Measurements from ENCODE around the gene GET3.
"Not testable (repeated sequence)": the region's sequence is repeated elsewhere in the genome, so short reads cannot be mapped to it uniquely, and the experiment has no call there.

The GET3 gene

DNA sequence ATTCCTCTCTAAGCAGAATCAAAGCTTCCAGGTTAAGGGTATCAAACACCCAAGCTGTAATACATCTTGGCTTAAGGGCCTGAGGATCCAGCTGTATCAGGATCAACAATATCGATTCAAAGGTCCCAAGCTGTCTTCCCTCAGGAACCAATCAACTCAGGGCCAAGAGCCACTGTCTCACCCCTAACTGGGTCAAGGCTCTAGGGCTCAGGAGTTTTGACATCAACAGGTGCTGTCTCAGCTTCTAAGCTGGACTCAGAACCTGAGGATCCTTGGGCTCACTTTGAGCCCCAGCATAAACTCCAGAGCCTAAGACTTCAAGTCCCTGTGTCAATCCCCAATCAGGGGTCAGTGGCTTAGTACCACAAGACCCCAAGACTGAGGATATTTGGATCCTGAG is 41.8 kb upstream of the GET3 start:
- POLR2A ChIA-PET = interaction anchor here (1.8 kb wide), 1 partner anchor 10 kb away, joined by 17 read pairs; no protein-coding TSS in a partner anchor
- CTCF ChIA-PET = interaction anchor here (1.0 to 2.0 kb wide), 3 partner anchors 10 to 101 kb away, joined by 3 to 6 read pairs (median 4); no protein-coding TSS in a partner anchor
- no peak for DNase-seq (ENCODE audit: extremely low spot score)
- TF ChIP-seq, protein P1, sequence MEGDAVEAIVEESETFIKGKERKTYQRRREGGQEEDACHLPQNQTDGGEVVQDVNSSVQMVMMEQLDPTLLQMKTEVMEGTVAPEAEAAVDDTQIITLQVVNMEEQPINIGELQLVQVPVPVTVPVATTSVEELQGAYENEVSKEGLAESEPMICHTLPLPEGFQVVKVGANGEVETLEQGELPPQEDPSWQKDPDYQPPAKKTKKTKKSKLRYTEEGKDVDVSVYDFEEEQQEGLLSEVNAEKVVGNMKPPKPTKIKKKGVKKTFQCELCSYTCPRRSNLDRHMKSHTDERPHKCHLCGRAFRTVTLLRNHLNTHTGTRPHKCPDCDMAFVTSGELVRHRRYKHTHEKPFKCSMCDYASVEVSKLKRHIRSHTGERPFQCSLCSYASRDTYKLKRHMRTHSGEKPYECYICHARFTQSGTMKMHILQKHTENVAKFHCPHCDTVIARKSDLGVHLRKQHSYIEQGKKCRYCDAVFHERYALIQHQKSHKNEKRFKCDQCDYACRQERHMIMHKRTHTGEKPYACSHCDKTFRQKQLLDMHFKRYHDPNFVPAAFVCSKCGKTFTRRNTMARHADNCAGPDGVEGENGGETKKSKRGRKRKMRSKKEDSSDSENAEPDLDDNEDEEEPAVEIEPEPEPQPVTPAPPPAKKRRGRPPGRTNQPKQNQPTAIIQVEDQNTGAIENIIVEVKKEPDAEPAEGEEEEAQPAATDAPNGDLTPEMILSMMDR (IDR thresholded peaks at IDR 0.05; ENCODE audit: control extremely low read depth, extremely low read depth, low read depth, missing control alignments) = no peak

DNA sequence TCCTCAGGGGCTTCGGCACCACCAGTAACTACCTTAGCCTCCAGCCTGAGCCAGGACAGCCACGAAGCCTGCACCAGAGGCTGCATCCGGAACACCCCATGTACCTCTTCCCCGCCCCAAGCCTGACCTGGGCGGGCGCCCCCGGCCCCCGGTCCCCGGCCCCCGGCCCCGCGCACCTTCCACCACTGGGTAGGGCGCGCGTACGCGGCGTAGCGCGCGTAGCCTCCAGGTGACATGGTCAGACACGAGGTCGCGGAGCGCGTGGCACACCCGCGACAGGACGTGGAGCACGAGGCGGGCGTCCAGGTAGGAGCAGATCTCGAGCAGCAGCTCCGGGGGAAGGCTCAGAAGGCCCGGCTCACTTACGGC is 41.3 kb upstream of the GET3 start:
- TF ChIP-seq, protein P1 (IDR thresholded peaks at IDR 0.05; ENCODE audit: control extremely low read depth, extremely low read depth, low read depth, missing control alignments) = no peak
- ChIA-PET CTCF (interaction anchor here (1.1 to 2.0 kb wide), 3 partner anchors 10 to 122 kb away, joined by 3 to 6 read pairs (median 3); no protein-coding TSS in a partner anchor), POLR2A (interaction anchor here (0.8 to 1.8 kb wide), 2 partner anchors 10 to 82 kb away, joined by 3 to 17 read pairs; no protein-coding TSS in a partner anchor)
- DNase-seq (ENCODE audit: extremely low spot score) = no peak

DNA sequence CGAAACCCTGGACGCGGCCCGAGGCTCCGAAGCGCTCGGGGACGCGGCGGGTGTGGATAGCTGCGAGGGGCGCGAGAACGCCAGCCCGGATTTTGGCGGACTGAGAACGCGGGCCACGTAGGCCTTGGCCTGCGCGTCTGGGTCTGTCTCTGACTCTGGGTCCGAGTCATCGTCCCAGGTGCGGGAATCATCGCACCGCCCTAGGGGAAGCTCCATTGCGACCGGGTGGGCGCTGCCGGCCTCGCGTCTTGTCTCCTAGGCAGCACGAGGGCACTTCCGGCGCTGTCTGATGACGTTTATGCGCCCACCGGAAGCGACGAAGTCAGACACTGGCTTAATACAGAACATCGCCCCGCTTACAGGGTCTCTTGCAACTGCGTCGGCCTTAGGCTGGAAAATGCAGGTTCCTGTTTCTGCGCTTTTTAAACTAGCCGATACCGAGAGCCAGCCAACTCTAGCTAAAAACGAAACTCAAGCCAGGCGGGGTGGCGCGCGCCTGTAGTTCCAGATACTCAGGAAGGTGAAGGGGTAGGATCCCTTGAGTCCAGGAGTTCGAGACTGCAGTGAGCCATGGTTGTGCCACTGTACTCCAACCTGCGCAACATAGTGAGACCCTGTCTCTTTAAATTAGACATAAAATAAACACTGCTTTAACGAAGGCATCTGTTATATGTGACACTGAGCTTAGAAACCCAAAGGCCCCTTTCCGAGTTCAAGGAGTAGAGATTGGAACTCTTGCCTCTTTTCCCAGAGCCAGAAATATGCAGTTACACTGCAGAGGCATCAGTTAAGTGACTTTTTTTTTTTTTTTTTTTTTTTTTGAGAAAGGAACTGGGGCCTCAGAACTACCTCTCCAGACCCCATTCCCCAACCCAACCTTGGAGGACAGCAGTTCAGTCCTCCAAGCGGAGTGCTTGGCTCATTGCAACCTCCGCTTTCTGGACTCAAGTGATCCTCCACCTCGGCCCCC is 40.6 kb upstream of the GET3 start, which contains the start of gene FBXW9:
Gene FBXW9, minus strand, starts transcription at position 266 of the 970 bp plus-strand sequence. Its CDS starts 50 bp downstream, at position 216.
- DNase-seq (ENCODE audit: extremely low spot score) = peak; percentile 98
- TF ChIP-seq, protein P1 (IDR thresholded peaks at IDR 0.05; ENCODE audit: control extremely low read depth, extremely low read depth, low read depth, missing control alignments) = no peak
- ChIA-PET POLR2A (interaction anchor here (0.8 to 1.8 kb wide), 2 partner anchors 11 to 83 kb away, joined by 3 to 17 read pairs; no protein-coding TSS in a partner anchor), CTCF (interaction anchor here (1.1 to 2.0 kb wide), 2 partner anchors 11 to 122 kb away, joined by 3 to 6 read pairs; no protein-coding TSS in a partner anchor)

DNA sequence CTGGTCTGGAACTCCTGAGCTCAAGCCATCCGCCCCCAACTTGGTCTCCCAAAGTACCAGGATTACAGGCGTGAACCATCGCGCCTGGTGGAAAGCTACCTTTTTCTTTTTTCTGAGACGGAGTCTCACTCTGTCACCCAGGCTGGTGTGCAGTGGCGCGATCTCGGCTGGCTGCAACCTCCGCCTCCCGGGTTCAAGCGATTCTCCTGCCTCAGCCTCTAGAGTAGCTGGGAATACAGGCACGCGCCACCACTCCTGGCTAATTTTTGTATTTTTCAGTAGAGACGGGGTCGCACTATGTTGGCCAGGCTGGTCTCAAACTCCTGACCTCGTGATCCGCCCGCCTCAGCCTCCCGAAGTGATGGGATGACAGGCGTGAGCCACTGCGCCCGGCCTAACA is 39.9 kb upstream of the GET3 start:
- ChIA-PET CTCF (interaction anchor here (1.0 kb wide), 1 partner anchor 26 kb away, joined by 3 read pairs; no protein-coding TSS in a partner anchor), POLR2A (interaction anchor here (0.5 kb wide), 1 partner anchor 15 kb away, joined by 5 read pairs; no protein-coding TSS in a partner anchor)
- DNase-seq (ENCODE audit: extremely low spot score) = not testable (repeated sequence)

DNA sequence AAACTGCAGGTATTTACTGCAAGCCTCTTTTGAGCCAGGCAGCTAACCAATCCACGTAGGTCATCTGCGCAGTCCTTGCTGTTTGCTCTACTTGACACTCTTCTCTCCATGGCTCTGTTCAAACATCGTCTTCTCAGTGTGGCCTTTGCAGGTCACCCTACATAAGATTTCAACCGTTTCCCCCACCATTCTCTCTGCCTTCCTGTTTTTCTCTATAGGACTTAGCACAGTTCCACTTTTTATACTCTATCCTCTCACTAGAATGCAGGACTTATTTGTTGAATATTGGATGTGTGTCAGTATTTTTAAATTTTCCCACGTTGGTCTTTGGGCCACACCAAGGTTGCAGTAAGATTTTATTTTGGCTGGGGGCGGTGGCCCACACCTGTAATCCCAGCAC is 39.2 kb upstream of the GET3 start:
- ChIA-PET CTCF (interaction anchor here (1.0 kb wide), 2 partner anchors 26 to 27 kb away, joined by 3 read pairs; no protein-coding TSS in a partner anchor), POLR2A (no interaction called here)
- TF ChIP-seq, protein P1 (IDR thresholded peaks at IDR 0.05; ENCODE audit: control extremely low read depth, extremely low read depth, low read depth, missing control alignments) = no peak
- no peak for DNase-seq (ENCODE audit: extremely low spot score)

DNA sequence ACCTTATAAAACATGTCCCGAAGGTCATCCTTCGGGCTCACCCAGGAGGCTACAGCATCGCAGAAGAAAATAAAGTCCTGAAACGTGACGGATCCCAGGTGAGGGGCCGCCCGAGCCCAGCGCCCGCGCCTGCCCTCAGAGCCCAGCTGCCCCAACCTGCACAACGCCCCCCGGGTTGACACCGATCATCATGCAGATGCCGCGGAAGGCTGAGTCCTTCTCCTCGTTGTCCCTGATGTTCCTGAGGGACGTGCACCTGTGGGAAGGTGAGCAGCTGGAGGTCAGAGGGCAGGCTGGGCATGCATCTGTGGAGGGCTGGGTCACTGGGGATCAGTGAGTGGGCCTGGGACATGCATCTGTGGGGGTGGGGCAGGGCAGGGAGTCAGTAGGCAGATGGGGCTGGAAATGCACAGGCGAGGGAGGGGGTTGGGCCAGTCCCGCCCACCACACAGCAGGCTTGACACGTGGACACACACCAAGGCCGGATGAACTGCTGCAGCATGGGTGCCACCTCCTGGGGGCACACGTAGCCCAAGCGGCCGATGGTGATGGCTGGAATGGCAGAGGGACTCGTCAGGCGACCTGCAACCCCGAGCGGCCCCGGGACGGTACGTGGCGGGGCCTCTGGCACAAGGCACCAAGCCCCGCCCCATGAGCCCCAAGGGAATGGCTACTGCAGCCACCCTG is 35.6 kb upstream of the GET3 start:
- DNase-seq (ENCODE audit: extremely low spot score) = no peak
- TF ChIP-seq, protein P1 (IDR thresholded peaks at IDR 0.05; ENCODE audit: control extremely low read depth, extremely low read depth, low read depth, missing control alignments) = no peak
- ChIA-PET POLR2A (no interaction called here), CTCF (no interaction called here)

Measured in GM10248 (cell line).